Heart right ventricle (tissue), 16 donors: ENCODE data around the gene TTC38. TPM values are rescaled to one million over a fixed set of nuclear protein-coding genes. Genes with fewer than 3 reads are reported as not detected.

Source experiments
- ATAC-seq, 8 donors: fragments of 200-7000 bp; cut with Tn5 transposase; one replicate each; pipeline ENCODE4 v1.9.1; 2020; ENCODE audit warnings: mild to moderate bottlenecking in 8 of 8, moderate library complexity in 8 of 8, moderate number of reproducible peaks in 1 of 8
- DNase-seq, 2 donors: peaks; one replicate each; pipeline ENCODE4 v3.0.0-alpha.2; 2020
- H3K27ac ChIP-seq, 10 donors: fragments of 200-600 bp; sonication (generic) in 2 of 10; one replicate each; pipeline versions ENCODE4 v1.5.0 to v1.8.0; 2020 to 2022; ENCODE audit warnings: mild to moderate bottlenecking in 3 of 10
- H3K27me3 ChIP-seq, 7 donors: fragments of 200-600 bp; one replicate each; pipeline ENCODE4 v1.8.0; 2021 to 2022; ENCODE audit warnings: mild to moderate bottlenecking in 2 of 7
- H3K36me3 ChIP-seq, 9 donors: fragments of 200-600 bp; sonication (generic) in 1 of 9; one replicate each; pipeline versions ENCODE4 v1.5.0 to v1.8.0; 2020 to 2022; ENCODE audit warnings: mild to moderate bottlenecking in 2 of 9
- H3K4me1 ChIP-seq, 9 donors: fragments of 200-600 bp; sonication (generic) in 1 of 9; one replicate each; pipeline versions ENCODE4 v1.5.0 to v1.8.0; 2020 to 2022; ENCODE audit warnings: mild to moderate bottlenecking in 4 of 9
- H3K4me3 ChIP-seq, 10 donors: fragments of 200-600 bp; sonication (generic) in 2 of 10; one replicate each; pipeline versions ENCODE4 v1.5.0 to v1.8.0; 2020 to 2022; ENCODE audit warnings: mild to moderate bottlenecking in 7 of 10, moderate library complexity in 2 of 10
- H3K9me3 ChIP-seq, 11 donors: fragments of 200-600 bp in 10 of 11; sonication (generic) in 2 of 11; one replicate each; pipeline versions ENCODE4 v1.5.0 to v1.8.0; 2013 to 2022; ENCODE audit warnings: mild to moderate bottlenecking in 2 of 11, control low read depth in 1 of 11, moderate library complexity in 1 of 11
- CTCF ChIP-seq, 9 donors: fragments of 200-600 bp; sonication (generic) in 2 of 9; IDR thresholded peaks; one replicate each; pipeline versions ENCODE4 v1.5.0 to v1.8.0; 2021 to 2022; ENCODE audit warnings: antibody characterized with exemption in 9 of 9, mild to moderate bottlenecking in 5 of 9, moderate library complexity in 1 of 9
- WGBS, 2 donors: extraction: QIAGEN DNeasy Blood & Tissue Kit; methylation state at CpG; one replicate each; pipeline ENCODE4 v1.1.7; 2013; ENCODE audit warnings: inconsistent platforms in 1 of 2; 5-methylcytosine and 5-hydroxymethylcytosine counted together
- intact Hi-C, 10 donors: fragments of 100-400 bp; cut with DNase I; formaldehyde crosslinking; loops; one replicate each; pipeline versions ENCODE4 v1.11.1 to v1.14.2; 2022
- polyA plus RNA-seq, 2 donors: library from polyadenylated mRNA; stranded (reverse); fragments of 200-250 nt; gene quantifications; one replicate each; pipeline ENCODE4 v1.2.3, GENCODE V29; 2013
- total RNA-seq, 10 donors: library from RNA; stranded (reverse); fragmentation: NEBNext Ultra II Directional in 3 of 10; extraction: Animal tissue kit (Norgen Biotek cat#: 25700) in 3 of 10; gene quantifications; one replicate each; pipeline versions ENCODE4 v1.2.1 to v1.2.4, GENCODE V29; 2021 to 2023
- donor health status: Arrhythmogenic right ventricular cardiomyopathy.
- donor health status: ischemic (EF 13 %, LVEDD 7.1; RV severe dilation, severe dysfunction).
- donor health status: healthy with polysubstance abuse.
- donor health status: DM: no; HTN: yes; CAD: no.
- donor health status: DM: no; HTN: no; CAD: no.
- donor health status: ischemic (EF 25% LVEDD 6.9; RV normal size, moderate dysfunction).
- donor health status: ischemic (EF 25% LVEDD 5.7; RV mildly dilated, moderate dysfunction).
- donor health status: healthy.
- donor health status: DM: yes; HTN: yes; CAD: no.
- donor health status: Ischemic cardiomyopathy.
- donor health status: ischemic (EF 35%, LVEDD 5.7; RV mildly dilated, moderate dysfunction).
- donor health status: nonischemic (EF 11% LVEDD 7.7; RV severe dilation, severe dysfunction).
- donor health status: DM: yes; HTN: yes; CAD: no.
- donor health status: PGD.
- donor health status: ischemic (EF 29% LVEDD 5.4; RV normal size, mild dysfunction).
- donor health status: nonischemic (EF 23%, LVEDD 6.1; RV moderate dilation, normal function).

Gene TTC38
- total and polyA plus RNA-seq, 12 donors: 20.5 to 29.2 (median 26.1) TPM

GRCh38 chr22:46326066-46326680 lies 58.4 kb downstream of the TTC38 start:
- DNase-seq (no peak), ATAC-seq (no peak)
- no peak for TF ChIP-seq CTCF (IDR thresholded peaks at IDR 0.05)
- Histone ChIP-seq H3K4me1 (no peaks in the 10 kb centered on the region), H3K27ac (no peak overlapping the region), H3K9me3 (no peaks in the 10 kb centered on the region), H3K36me3 (peaks cover 0 to 71% (median 0%) of the 10 kb centered on the region in 9 donors), H3K27me3 (no peaks in the 10 kb centered on the region), H3K4me3 (no peak overlapping the region)
- 92 to 93% methylated on average over 23 of the region's 23 CpGs for WGBS, 2 donors
- intact Hi-C loops: no loop called here

- Histone ChIP-seq H3K36me3 (peaks cover 0 to 68% (median 0%) of the 10 kb centered on the region in 9 donors), H3K27me3 (no peaks in the 10 kb centered on the region), H3K27ac (no peak overlapping the region), H3K9me3 (no peaks in the 10 kb centered on the region), H3K4me1 (no peaks in the 10 kb centered on the region), H3K4me3 (no peak overlapping the region)
- intact Hi-C loops: no loop called here
- ATAC-seq: no peak
- no peak for TF ChIP-seq CTCF (IDR thresholded peaks at IDR 0.05)
- 95 to 97% methylated on average over 13 of the region's 13 CpGs for WGBS, 2 donors
- no peak for DNase-seq
Measured at GRCh38 chr22:46327691-46328465, 60.1 kb downstream of the TTC38 start.

GRCh38 chr22:46328797-46329196 lies 61.0 kb downstream of the TTC38 start:
- peaks cover 0 to 62% (median 0%) of the 10 kb centered on the region in 9 donors for H3K36me3 ChIP-seq
- intact Hi-C loops: no loop called here

GRCh38 chr22:46329616-46330015 lies 61.8 kb downstream of the TTC38 start:
- Histone ChIP-seq H3K36me3 (peaks cover 0 to 55% (median 0%) of the 10 kb centered on the region in 9 donors), H3K4me1 (peaks cover 0 to 1% (median 0%) of the 10 kb centered on the region in 9 donors), H3K27me3 (no peaks in the 10 kb centered on the region), H3K4me3 (no peak overlapping the region), H3K9me3 (no peaks in the 10 kb centered on the region), H3K27ac (no peak overlapping the region)
- intact Hi-C loops: no loop called here
- ATAC-seq (no peak), DNase-seq (no peak)
- WGBS, 2 donors: 95 to 97% methylated on average over 8 of the region's 8 CpGs
- TF ChIP-seq CTCF (IDR thresholded peaks at IDR 0.05): no peak

More at GRCh38 chr22:46328797-46329196, 61.0 kb downstream of the TTC38 start:
- Histone ChIP-seq H3K27me3 (no peaks in the 10 kb centered on the region), H3K4me3 (no peak overlapping the region), H3K4me1 (no peaks in the 10 kb centered on the region), H3K9me3 (no peaks in the 10 kb centered on the region), H3K27ac (no peak overlapping the region)
- ATAC-seq: peak in 1 of 8 donors; percentile 26
- WGBS, 2 donors: 98% methylated on average over 11 of the region's 11 CpGs
- DNase-seq: no peak
- no peak for TF ChIP-seq CTCF (IDR thresholded peaks at IDR 0.05)
